ENCODE measurements around the gene PTPRU.
"Not testable (repeated sequence)": the region's sequence is repeated elsewhere in the genome, so short reads cannot be mapped to it uniquely, and the experiment has no call there.

The PTPRU gene

DNA sequence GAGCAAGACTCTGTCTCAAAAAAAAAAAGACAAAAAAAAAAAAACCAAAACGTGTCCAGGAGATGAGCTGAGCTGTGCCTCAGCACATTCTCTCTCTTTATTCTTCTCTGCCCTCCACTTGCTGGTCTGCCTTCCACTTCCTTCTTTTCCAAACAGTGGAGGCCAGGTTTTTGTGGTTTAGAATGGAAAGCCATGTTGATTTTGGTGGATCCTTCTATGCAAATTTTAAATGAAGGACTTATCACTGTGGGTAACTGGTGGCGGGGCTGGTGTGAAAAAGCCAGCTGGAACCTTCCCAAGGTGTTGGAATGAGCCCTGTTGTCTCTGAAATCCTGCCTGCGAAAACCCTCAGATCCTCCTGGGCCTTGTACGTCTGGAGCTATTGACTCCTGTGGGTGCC, 61.9 kb downstream of the PTPRU start:
- no peak for DNase-seq (ENCODE audit: low read depth)
- TF ChIP-seq, protein P1, sequence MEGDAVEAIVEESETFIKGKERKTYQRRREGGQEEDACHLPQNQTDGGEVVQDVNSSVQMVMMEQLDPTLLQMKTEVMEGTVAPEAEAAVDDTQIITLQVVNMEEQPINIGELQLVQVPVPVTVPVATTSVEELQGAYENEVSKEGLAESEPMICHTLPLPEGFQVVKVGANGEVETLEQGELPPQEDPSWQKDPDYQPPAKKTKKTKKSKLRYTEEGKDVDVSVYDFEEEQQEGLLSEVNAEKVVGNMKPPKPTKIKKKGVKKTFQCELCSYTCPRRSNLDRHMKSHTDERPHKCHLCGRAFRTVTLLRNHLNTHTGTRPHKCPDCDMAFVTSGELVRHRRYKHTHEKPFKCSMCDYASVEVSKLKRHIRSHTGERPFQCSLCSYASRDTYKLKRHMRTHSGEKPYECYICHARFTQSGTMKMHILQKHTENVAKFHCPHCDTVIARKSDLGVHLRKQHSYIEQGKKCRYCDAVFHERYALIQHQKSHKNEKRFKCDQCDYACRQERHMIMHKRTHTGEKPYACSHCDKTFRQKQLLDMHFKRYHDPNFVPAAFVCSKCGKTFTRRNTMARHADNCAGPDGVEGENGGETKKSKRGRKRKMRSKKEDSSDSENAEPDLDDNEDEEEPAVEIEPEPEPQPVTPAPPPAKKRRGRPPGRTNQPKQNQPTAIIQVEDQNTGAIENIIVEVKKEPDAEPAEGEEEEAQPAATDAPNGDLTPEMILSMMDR (conservative IDR thresholded peaks at IDR 0.05; ENCODE audit: low read depth, low read length): no peak
- no peak overlapping the region for H3K4me3 ChIP-seq (ENCODE audit: low read length)

DNA sequence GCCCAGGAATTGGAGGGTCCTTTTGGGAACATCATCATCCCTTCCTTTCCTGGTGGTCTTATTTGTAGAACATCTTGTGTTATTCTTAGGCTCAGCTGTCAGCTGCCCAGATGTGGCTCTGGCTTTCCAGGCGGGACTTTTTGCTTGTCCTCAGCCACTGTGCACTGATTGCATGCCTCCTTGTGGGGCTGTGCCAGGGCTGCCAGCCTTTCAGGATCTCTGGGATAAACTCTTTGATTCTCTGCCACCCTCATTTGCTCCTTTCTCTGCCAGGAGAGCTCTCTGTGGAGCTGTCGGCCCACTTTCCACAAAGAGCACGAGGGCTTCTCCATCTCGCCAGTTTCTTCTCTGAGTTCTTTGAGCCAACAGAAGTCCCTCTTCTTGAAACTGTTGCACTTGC, 63.1 kb downstream of the PTPRU start:
- no peak for DNase-seq (ENCODE audit: low read depth)
- TF ChIP-seq, protein P1 (conservative IDR thresholded peaks at IDR 0.05; ENCODE audit: low read depth, low read length): no peak
- no peak overlapping the region for H3K4me3 ChIP-seq (ENCODE audit: low read length)

DNA sequence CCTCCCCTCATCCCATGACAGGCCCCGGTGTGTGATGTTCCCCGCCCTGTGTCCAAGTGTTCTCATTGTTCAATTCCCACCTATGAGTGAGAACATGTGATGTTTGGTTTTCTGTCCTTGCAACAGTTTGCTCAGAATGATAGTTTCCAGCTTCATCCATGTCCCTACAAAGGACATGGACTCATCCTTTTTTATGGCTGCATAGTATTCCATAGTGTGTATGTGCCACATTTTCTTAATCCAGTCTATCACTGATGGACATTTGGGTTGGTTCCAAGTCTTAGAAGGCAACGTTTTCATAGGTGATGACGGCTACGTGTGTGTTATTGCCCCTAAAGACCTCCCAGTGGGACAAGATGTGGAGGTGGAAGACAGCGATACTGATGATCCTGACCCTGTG, 65.4 kb downstream of the PTPRU start:
- not testable (repeated sequence) for H3K4me3 ChIP-seq (ENCODE audit: low read length); DNase-seq (ENCODE audit: low read depth)

DNA sequence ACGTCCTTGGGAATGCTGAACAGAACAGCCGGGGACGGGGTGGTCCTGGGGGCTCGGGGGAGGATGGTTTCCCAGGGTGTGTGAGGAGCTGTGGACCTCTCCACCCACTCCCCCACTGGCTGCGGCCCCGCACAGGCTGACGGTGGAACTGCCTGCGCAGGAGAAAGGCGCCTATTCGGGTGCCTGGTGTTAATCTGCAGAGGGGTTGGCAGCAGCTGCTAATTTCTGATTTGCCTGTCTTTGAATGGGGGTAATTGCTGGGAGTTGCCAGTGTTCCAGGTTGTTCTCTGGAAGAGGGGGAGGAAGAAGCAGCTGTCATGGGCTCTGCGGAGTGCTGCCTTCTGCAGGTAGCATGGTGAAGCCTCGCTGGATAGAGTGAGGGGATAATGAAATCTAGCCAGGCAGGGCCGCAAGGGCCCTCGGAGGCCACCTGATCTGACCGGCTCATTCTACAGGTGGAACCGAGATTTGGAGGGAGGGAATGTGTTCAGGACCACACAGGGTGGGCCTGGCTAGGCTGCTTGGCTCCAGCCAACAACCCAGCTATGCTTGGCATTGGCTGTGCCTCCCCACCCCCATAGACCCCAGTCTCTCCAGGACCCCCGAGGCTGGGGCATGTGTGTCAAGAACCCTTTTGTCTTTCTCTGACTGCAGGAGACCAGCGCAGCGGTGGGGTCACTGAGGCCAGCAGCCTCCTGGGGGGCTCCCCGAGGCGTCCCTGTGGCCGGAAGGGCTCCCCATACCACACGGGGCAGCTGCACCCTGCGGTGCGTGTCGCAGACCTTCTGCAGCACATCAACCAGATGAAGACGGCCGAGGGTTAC, 67.1 kb downstream of the PTPRU start:
- DNase-seq (ENCODE audit: low read depth): no peak
- H3K4me3 ChIP-seq (ENCODE audit: low read length): no peak overlapping the region
- TF ChIP-seq, protein P1 (conservative IDR thresholded peaks at IDR 0.05; ENCODE audit: low read depth, low read length): no peak

DNA sequence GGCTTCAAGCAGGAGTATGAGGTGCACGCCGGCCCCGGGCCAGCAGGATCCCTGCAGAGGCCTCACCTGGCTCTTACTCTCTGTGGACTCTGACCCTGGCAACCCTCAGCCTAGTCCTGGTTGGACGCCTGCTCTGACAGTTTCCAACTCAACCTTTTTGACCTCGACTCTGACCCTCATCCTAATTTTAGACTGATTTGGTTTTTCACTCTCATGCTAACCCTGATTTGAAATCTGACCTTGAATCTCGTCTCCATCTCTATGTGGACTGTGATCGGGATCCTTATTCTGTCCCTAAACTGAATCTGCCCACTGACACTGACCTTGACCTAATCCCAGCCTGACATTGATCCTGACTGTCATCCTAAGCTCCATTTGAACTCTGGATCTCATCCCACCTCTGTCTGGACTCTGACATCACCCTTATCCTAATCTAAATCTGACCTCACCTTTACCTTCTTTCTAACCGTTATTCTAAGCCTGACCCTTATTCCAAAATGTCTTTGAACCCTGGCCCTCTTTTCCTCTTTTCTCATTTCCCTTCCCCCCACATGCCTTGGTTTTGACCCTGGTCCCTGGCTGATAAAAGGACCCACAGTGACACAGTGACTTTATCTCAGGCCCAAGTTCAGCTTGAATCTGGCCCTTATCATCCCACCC, 67.8 kb downstream of the PTPRU start:
- TF ChIP-seq, protein P1 (conservative IDR thresholded peaks at IDR 0.05; ENCODE audit: low read depth, low read length): no peak
- no peak overlapping the region for H3K4me3 ChIP-seq (ENCODE audit: low read length)
- no peak for DNase-seq (ENCODE audit: low read depth)

DNA sequence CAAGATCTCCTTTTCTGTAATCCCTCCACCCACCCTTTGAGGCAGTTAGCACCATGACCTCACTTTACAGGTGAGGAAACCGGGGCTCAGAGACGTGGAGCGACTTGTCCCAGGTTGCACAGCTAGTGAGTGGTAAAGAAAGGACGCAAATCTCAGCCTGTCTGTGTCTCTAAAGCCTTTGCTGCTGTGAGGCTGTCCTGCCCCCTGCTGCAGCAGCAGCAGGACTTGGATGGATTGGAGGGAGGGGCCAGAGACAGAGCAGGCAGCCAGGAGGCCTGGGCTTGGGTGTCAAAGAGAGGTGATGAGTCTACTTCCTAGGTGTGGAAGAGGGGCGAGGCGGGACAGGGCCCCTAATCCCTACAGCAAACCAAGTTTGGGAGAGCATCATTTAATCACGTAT, 69.6 kb downstream of the PTPRU start:
- DNase-seq (ENCODE audit: low read depth): no peak
- TF ChIP-seq, protein P1 (conservative IDR thresholded peaks at IDR 0.05; ENCODE audit: low read depth, low read length): peak; percentile 14
- no peak overlapping the region for H3K4me3 ChIP-seq (ENCODE audit: low read length)

DNA sequence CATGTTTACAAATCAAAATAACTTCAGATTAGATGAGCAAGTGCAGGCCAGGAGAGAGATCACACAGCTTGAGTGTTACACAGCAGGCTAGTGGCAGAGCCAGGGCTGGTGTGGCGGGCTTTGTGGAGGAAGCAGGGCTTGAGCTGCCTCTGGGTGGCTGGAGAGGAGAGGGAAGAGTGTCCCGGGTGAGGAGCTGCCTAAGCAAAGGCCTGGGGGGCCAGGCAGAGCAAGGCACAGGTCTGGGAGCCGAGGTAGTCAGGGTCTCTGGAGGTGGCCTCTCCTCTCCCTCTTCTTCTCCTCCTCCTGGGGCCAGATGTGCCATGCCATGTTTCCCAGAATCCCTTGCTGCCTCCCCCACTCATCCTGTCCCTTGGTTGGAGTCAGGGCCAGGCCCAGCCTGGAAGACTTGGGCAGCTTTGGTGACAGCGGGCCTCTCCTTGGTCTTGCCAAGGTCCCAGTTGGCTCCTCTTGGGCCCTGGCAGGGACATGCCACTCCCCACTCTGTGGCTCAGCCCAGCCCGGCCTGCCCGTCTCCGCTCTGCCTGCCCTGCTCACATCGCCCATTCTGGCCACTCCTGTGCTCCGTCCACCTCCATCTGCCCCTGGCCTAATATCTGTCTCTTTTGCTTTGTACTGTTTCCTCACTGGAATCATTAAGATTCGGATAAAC, 70.3 kb downstream of the PTPRU start:
- TF ChIP-seq, protein P1 (conservative IDR thresholded peaks at IDR 0.05; ENCODE audit: low read depth, low read length): no peak
- H3K4me3 ChIP-seq (ENCODE audit: low read length): no peak overlapping the region
- no peak for DNase-seq (ENCODE audit: low read depth)
